OCI-LY3 (cell line): ENCODE measurements around the gene GATAD2B.
"Not testable (repeated sequence)": the region's sequence is repeated elsewhere in the genome, so short reads cannot be mapped to it uniquely, and the experiment has no call there.

Experiments
- H2AFZ ChIP-seq: fragments of 200-600, 300-600 bp; shearing (Covaris generic); 2 replicates; pipeline ENCODE4 v1.6.0; 2014; ENCODE audit warnings: antibody characterized with exemption, low read depth, low read length
- H3K27ac ChIP-seq: fragments of 200-600, 300-600 bp; sonication (generic); 2 replicates; pipeline ENCODE4 v1.5.1; 2014; ENCODE audit warnings: mild to moderate bottlenecking, low read length, moderate library complexity, mixed read lengths
- H3K27me3 ChIP-seq: fragments of 200-600, 300-600 bp; sonication (generic); 2 replicates; pipeline ENCODE4 v1.6.1; 2014; ENCODE audit warnings: low read depth, low read length, mixed read lengths
- H3K36me3 ChIP-seq: fragments of 200-600, 300-600 bp; sonication (generic); replicated peaks from 2 replicates; pipeline ENCODE3; 2014; ENCODE audit warnings: low read depth, low read length, mixed read lengths
- H3K4me1 ChIP-seq: fragments of 300-600, 200-600 bp; sonication (generic); 2 replicates; pipeline ENCODE4 v1.6.1; 2014; ENCODE audit warnings: low read length, mixed read lengths
- H3K4me2 ChIP-seq: fragments of 200-600, 300-600 bp; sonication (generic); 2 replicates; pipeline ENCODE4 v1.6.1; 2014; ENCODE audit warnings: low read length, mixed read lengths
- H3K4me3 ChIP-seq: fragments of 300-600, 200-600 bp; sonication (generic); 2 replicates; pipeline ENCODE4 v1.5.1; 2014; ENCODE audit warnings: antibody characterized with exemption, mild to moderate bottlenecking, low read length, moderate library complexity
- H3K79me2 ChIP-seq: fragments of 300-600, 200-600 bp; shearing (Covaris generic); 2 replicates; pipeline ENCODE4 v1.6.1; 2014; ENCODE audit warnings: mild to moderate bottlenecking, low read length, mixed read lengths
- H3K9ac ChIP-seq: fragments of 300-600, 200-600 bp; shearing (Covaris generic); 2 replicates; pipeline ENCODE4 v1.6.0; 2014; ENCODE audit warnings: mild to moderate bottlenecking, low read length, moderate library complexity
- H3K9me3 ChIP-seq: fragments of 200-600, 300-600 bp; shearing (Covaris generic); 2 replicates; pipeline ENCODE4 v1.6.1; 2014; ENCODE audit warnings: low read length, mixed read lengths; ENCODE audit not compliant: insufficient read depth
- H4K20me1 ChIP-seq: fragments of 200-600, 300-600 bp; sonication (generic); 2 replicates; pipeline ENCODE4 v1.6.1; 2016; ENCODE audit warnings: low read length, mixed read lengths; ENCODE audit not compliant: insufficient read depth
- CTCF ChIP-seq: fragments of 200-600, 300-600 bp; sonication (generic); IDR thresholded peaks from 2 replicates; pipeline ENCODE4 v1.5.1; 2014; ENCODE audit warnings: antibody characterized with exemption, low read length, low read depth
- EZH2phosphoT487 ChIP-seq: fragments of 200-600 bp; shearing (Covaris generic); IDR thresholded peaks from 2 replicates; pipeline ENCODE4 v1.6.1; 2018; ENCODE audit warnings: antibody characterized with exemption, mixed run types, low read depth

GATAD2B gene

GRCh38 chr1:153768316-153769181, 154.2 kb downstream of the GATAD2B start:
- Histone ChIP-seq H3K4me2 (no peak overlapping the region), H2AFZ (no peak overlapping the region), H3K79me2 (no peaks in the 10 kb centered on the region), H3K9ac (no peak overlapping the region), H3K4me3 (no peak overlapping the region), H3K27me3 (no peaks in the 10 kb centered on the region), H3K36me3 (peaks cover 79% of the 10 kb centered on the region), H3K4me1 (peaks cover 10% of the 10 kb centered on the region; the same call in 1 of the 2 replicates), H3K9me3 (no peaks in the 10 kb centered on the region), H4K20me1 (no peaks in the 10 kb centered on the region), H3K27ac (no peak overlapping the region)
- TF ChIP-seq EZH2phosphoT487 (no peak), CTCF (no peak)

- Histone ChIP-seq H3K79me2 (no peaks in the 10 kb centered on the region), H3K9ac (no peak overlapping the region), H3K4me2 (no peak overlapping the region), H3K4me1 (peaks cover 2% of the 10 kb centered on the region; the same call in 1 of the 2 replicates), H4K20me1 (no peaks in the 10 kb centered on the region), H3K27ac (no peak overlapping the region), H3K27me3 (no peaks in the 10 kb centered on the region), H3K36me3 (peaks cover 79% of the 10 kb centered on the region), H3K9me3 (no peaks in the 10 kb centered on the region), H2AFZ (no peak overlapping the region), H3K4me3 (no peak overlapping the region)
- TF ChIP-seq EZH2phosphoT487 = no peak
- no peak for TF ChIP-seq CTCF
Observed at GRCh38 chr1:153767519-153767918, 155.3 kb downstream of the GATAD2B start.

GRCh38 chr1:153766663-153767062, 156.1 kb downstream of the GATAD2B start:
- H3K4me1 ChIP-seq, H2AFZ ChIP-seq, H3K79me2 ChIP-seq, H4K20me1 ChIP-seq, H3K9me3 ChIP-seq, H3K4me2 ChIP-seq, H3K4me3 ChIP-seq, H3K9ac ChIP-seq, H3K27ac ChIP-seq, H3K27me3 ChIP-seq: not testable (repeated sequence)
- H3K36me3 ChIP-seq = peaks cover 75% of the 10 kb centered on the region

GRCh38 chr1:153764310-153764709, 158.5 kb downstream of the GATAD2B start:
- Histone ChIP-seq H3K4me2 (no peak overlapping the region), H4K20me1 (no peaks in the 10 kb centered on the region), H3K36me3 (peaks cover 73% of the 10 kb centered on the region), H2AFZ (no peak overlapping the region), H3K4me1 (no peaks in the 10 kb centered on the region), H3K4me3 (no peak overlapping the region), H3K9me3 (no peaks in the 10 kb centered on the region), H3K27me3 (no peaks in the 10 kb centered on the region), H3K9ac (no peak overlapping the region), H3K27ac (no peak overlapping the region), H3K79me2 (no peaks in the 10 kb centered on the region)
- TF ChIP-seq CTCF = no peak
- no peak for TF ChIP-seq EZH2phosphoT487
